IPS-18c (cell line): ENCODE data around the gene SAMD4B.

Source experiments
- H3K4me3 ChIP-seq: 2 replicates; pipeline ENCODE4 v1.7.0; 2013; ENCODE audit warnings: low read depth, mild to moderate bottlenecking, low read length, moderate library complexity; ENCODE audit not compliant: insufficient read depth
- H3K9me3 ChIP-seq: one replicate; pipeline ENCODE4 v1.6.1; 2013; ENCODE audit warnings: mild to moderate bottlenecking, low read length, moderate library complexity; ENCODE audit not compliant: control insufficient read depth, insufficient read depth

Gene SAMD4B, protein sequence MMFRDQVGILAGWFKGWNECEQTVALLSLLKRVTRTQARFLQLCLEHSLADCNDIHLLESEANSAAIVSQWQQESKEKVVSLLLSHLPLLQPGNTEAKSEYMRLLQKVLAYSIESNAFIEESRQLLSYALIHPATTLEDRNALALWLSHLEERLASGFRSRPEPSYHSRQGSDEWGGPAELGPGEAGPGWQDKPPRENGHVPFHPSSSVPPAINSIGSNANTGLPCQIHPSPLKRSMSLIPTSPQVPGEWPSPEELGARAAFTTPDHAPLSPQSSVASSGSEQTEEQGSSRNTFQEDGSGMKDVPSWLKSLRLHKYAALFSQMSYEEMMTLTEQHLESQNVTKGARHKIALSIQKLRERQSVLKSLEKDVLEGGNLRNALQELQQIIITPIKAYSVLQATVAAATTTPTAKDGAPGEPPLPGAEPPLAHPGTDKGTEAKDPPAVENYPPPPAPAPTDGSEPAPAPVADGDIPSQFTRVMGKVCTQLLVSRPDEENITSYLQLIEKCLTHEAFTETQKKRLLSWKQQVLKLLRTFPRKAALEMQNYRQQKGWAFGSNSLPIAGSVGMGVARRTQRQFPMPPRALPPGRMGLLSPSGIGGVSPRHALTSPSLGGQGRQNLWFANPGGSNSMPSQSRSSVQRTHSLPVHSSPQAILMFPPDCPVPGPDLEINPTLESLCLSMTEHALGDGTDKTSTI

DNA sequence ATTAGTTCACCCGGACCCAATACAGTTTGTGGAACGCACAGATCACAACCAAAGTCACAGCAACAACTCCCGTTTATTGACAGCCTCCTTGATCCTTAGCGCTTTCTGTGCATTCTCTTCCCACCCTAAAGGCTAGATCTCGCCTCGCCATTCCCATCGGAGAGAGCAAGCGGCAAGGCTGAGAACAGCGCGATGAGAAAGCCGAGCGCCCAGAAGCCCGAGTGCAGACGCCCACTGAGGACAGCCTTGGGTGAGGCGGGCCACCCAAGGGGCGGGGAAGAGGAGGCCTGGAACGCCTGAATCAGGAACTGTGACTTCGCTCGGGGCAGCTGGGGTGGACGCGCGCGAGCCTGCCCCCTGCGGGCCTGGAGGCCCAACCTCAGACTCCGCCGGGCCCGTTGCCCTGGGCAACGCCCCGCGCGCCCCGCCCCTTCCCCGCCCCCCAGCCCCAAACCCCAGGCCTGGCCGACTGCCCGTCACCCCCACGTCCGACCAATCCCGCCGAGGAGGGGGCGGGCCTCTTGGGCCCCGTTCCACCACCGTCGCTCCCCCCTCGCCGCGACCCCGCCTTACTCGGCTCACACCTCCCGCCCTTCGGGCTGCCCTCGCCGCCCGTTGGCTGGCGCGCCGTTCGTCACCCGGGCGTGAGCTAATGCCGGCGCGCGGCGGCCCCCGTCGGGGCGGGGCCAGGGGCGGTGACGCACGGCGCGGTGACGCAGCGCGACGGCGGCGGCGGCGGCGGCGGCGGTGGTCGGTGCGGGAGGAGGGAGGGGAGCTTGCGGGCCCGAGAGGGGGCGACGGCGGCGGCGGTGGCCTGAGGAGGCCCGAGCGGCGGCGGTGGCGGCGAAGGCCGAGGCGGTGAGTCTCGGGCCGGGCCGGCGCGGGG is at the start of gene SAMD4B:
Gene SAMD4B (plus strand): TSS at position 703 of the 886 bp plus-strand sequence. CDS start 14,473 bp downstream, outside the sequence.
- no peaks in the 10 kb centered on the region for H3K9me3 ChIP-seq
- peak within 1 kb of the TSS; percentile 97 for H3K4me3 ChIP-seq

DNA sequence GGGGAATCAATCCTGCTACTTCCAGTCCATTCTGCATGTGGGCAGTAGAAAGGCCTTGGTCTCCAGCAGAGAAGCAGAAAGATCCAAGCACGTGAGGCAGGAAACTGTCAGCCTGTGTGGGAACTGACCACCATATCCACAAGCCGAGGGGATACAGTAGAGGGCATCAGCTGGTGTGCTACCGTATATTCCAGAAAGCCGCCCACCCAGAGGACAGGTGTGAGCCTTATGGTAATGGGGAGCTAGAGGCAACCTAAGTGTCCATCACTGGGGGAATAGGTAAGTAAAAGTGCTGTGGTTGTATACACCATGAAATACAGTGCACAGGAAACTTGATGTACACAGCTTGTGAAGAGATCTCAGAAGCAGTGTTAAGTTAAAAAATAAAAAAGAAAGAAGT is 48.8 kb upstream of the SAMD4B start:
- Histone ChIP-seq H3K4me3 (no peak overlapping the region), H3K9me3 (no peaks in the 10 kb centered on the region)

DNA sequence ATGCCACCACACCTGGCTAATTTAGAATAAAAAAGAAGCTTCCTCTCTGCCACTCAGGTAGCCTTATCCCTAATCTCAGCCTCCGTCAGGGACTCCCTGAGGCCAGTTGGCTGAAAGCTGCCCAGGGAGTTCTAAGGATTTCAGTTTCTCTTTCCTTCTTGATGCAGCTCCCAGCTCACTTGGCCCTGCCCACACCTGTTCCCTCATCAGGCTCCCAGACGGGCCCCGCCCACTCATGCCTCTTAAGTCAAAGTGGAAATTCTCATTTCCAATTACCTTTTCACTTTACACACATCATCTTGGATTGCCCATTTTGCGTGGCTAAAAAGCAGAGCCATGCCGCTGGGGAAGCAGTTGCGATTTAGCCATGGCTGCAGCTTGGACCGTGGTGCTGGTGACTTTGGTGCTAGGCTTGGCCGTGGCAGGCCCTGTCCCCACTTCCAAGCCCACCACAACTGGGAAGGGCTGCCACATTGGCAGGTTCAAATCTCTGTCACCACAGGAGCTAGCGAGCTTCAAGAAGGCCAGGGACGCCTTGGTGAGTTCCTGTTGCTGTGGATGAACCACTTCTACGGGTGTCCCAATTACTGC is 46.1 kb upstream of the SAMD4B start, which contains the start of gene IFNL1:
Gene IFNL1 (plus strand): TSS at position 353 of the 591 bp plus-strand sequence. CDS start 15 bp downstream, at position 368.
- Histone ChIP-seq H3K4me3 (no peak within 1 kb of the TSS), H3K9me3 (no peaks in the 10 kb centered on the region)

DNA sequence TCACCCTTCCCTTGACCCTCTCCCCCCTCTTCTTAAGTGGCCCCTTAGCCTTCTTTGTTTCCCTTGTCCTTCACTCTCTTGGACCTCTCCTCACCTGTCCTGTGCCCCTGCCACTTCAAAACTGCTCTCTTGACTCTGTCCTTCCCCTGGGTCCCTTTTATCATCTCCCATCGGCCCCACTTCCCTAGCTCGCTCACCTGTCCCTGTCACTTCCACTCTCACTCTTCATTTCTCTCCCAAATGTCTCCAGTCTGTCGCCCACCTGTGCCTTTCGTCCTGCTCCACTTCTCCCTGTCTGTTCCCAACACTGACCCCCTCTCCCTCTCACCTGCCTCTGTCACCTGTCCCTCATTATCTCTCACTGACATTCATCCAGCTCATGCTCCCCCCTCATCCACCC is 45.3 kb upstream of the SAMD4B start:
- Histone ChIP-seq H3K9me3 (no peaks in the 10 kb centered on the region), H3K4me3 (no peak overlapping the region)

DNA sequence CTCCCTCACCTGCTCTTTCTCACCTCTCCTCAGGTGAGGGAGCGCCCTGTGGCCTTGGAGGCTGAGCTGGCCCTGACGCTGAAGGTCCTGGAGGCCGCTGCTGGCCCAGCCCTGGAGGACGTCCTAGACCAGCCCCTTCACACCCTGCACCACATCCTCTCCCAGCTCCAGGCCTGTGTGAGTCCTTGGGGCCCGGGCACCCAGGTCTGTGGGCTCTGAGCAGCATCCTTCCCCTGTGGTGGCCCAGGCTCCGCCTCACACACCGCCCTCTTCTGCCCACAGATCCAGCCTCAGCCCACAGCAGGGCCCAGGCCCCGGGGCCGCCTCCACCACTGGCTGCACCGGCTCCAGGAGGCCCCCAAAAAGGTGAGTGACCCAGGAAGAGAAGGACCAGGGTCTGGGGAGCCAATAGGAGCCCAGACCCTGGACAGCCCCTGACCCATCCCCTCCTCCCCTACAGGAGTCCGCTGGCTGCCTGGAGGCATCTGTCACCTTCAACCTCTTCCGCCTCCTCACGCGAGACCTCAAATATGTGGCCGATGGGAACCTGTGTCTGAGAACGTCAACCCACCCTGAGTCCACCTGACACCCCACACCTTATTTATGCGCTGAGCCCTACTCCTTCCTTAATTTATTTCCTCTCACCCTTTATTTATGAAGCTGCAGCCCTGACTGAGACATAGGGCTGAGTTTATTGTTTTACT is 44.1 kb upstream of the SAMD4B start:
- H3K9me3 ChIP-seq: no peaks in the 10 kb centered on the region
- no peak overlapping the region for H3K4me3 ChIP-seq

DNA sequence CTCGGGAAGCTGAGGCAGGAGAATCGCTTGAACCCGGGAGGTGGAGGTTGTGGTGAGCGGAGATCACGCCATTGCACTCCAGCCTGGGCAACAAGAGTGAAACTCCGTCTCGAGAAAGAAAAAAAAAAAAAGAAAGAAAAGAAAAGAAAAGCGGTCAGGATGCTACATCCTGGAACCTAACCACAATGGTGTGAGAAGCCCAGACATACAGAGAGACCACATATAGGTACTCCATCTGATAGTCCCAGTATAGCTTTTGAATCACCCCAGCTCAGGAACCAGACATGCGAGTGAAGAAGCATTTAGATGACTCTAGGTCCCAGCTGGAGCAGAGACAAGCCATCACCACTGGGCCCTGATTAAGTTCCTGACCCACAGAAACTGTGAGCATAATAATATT is 42.8 kb upstream of the SAMD4B start:
- Histone ChIP-seq H3K9me3 (no peaks in the 10 kb centered on the region), H3K4me3 (no peak overlapping the region)

DNA sequence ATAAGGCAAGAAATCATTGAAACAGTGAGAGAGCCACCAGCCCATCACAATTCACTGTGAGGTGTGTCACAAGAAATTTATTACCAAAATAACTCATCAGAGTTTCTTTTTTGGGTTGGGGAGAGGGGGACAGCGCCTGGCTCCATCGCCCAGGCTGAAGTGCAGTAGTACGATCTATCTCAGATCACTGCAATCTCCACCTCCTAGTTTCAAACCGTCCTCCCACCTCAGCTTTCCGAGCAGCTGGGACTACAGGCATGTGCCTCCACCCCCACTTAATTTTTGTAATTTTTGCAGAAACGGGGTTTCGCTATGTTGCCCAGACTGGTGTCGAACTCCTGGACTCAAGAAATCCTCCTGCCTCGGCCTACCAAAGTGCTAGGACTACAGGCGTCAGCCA is 42.4 kb upstream of the SAMD4B start:
- H3K4me3 ChIP-seq: no peak overlapping the region
- H3K9me3 ChIP-seq: no peaks in the 10 kb centered on the region

DNA sequence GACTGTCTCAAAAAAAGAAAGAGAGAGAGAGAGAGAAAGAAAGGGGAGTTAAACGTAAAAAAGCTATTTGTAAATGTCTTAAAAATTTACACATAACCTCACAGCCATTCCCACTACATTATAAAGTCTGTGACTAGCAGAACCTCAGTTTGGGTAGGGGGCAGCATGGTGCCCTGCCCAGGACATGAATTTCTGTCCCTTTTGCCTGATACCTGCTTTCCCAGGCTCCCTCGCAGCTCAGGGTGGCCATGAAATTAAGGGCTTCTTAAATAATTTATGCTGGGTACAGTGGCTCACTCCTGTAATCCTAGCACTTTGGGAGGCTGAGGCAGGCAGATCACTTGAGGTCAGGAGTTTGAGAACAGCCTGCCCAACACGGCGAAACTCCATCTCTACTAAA is 41.2 kb upstream of the SAMD4B start:
- no peak overlapping the region for H3K4me3 ChIP-seq
- H3K9me3 ChIP-seq: no peaks in the 10 kb centered on the region

DNA sequence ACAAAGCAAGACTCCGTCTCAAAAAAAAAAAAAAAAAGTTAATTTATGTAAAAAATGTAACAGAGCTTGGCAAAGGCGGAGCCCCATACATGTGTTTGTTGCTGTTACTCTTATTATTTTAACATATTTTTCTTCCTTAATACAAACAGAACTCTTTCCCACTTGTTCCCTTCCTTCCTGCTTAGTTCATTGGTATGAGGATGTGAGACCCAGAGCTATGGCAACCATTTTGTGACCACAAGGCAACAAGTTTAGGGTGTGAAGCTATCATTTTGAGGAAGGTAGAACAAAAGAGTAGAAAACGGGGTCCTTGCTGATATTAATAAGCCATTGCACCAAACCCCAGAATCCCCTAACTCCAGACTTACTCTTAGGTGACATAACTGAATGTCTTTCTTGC is 40.7 kb upstream of the SAMD4B start:
- H3K4me3 ChIP-seq: no peak overlapping the region

DNA sequence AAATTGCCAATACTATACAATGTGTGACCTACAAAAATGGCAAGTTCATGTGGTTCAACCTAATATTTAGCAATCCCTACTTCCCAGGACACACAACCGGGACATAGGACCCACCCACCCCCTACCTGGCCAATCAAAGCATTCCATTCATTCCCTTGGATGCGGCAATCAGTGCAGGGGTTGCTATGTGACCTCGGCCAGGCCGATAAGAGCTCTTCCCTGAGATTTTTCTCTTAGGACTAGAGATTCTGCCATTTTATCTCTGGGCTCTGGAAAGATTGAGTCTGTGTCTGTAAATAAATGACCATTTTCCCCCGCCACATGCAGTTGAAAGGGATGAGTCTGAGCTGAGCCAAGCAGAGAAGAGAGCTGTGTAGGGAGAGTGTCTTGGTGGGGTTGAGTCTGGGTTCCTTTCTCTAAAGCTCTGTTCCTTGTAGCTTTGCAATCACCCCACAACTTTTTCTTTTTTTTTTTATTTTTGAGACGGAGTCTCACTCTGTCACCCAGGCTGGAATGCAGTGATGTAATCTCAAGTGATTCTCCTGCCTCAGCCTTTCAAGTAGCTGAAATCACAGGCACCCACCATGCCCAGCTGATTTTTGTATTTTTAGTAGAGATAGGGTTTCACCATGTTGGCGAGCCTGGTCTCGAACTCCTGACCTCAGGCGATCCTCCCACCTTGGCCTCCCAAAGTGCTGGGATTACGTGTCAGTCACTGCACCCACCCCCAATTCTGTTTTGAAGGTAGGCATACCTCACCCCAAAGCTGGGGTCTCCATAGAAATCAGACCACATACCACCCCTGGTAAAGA is 38.6 kb upstream of the SAMD4B start:
- no peak overlapping the region for H3K4me3 ChIP-seq

More for the DNA sequence above, 40.7 kb upstream of the SAMD4B start:
- no peaks in the 10 kb centered on the region for H3K9me3 ChIP-seq

DNA sequence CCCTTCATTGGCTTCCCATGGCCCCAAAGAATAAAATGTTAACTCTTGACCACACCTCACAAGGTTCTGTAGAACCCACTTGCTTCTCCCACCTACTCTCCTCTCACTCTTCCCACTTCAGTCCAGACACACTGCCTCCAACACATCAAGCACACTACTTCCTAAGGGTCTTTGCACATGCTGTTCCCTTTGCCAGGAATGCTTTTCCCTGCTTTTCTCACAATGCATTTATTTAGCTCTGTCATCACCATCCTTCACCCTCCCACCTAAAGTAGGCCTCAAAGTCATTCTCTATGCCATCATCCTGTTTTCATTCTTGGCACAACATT is 38.1 kb upstream of the SAMD4B start:
- Histone ChIP-seq H3K4me3 (no peak overlapping the region), H3K9me3 (no peaks in the 10 kb centered on the region)

More for the DNA sequence above, 38.6 kb upstream of the SAMD4B start:
- no peaks in the 10 kb centered on the region for H3K9me3 ChIP-seq

DNA sequence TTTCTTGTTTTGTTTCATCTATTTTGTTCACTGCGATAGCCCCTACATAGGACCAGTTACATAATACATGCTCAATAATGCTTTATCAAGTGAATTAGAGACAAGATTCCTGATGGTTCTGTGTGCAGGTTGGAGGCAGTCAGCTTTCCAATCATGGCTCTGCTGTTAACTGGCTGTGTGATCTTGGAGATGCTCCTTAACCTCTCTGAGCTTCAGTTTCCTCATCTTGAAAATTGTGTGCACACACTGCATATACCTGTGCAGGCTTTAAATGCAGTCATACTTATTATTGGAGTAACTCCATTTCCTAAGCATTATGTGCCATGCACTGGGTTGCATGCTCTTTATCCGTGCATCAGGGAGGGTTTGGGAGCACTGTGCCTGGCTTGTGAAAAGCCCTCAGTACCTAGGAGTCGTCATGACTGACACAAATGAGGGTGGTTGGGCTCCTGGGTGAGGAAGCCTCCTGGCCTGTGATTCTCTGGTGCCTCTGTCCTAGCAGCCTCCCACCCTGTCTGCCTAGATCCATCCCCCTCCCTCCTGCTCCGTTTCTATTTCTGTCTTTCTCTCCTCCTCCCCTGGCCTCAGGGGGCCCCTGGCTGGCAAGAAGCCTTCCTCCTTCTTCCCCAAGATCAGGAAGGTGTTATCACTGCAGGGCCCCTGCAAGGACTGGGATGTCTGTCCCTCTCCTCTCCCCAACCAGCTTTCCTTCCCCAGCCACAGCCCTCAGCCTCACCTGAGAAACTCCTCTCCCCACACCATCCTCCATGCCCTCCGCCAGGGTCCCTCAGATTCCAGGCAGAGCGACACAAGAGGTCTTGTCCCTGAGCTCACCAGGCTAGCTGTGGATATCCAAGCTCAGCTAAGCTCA is 37.3 kb upstream of the SAMD4B start:
- Histone ChIP-seq H3K9me3 (no peaks in the 10 kb centered on the region), H3K4me3 (no peak overlapping the region)

DNA sequence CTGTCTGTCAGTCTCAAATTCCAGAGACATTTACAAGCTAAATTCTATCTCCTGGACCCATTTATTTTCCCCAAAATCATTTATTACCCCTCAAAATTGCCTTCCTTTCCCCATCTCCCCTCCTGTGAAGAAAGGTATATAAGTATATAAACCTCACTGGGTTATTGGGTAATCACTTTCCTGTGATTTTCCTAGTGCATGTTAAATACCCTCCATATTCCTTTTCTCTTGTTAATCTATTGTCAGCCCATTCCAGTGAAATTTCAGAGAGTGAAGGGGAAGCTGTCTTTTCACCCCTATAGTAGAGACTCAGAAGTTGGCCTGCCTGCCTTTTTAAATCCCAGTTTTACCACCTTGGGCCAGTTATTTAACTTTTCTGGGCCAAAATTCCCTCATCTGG is 36.1 kb upstream of the SAMD4B start:
- no peak overlapping the region for H3K4me3 ChIP-seq
- no peaks in the 10 kb centered on the region for H3K9me3 ChIP-seq

DNA sequence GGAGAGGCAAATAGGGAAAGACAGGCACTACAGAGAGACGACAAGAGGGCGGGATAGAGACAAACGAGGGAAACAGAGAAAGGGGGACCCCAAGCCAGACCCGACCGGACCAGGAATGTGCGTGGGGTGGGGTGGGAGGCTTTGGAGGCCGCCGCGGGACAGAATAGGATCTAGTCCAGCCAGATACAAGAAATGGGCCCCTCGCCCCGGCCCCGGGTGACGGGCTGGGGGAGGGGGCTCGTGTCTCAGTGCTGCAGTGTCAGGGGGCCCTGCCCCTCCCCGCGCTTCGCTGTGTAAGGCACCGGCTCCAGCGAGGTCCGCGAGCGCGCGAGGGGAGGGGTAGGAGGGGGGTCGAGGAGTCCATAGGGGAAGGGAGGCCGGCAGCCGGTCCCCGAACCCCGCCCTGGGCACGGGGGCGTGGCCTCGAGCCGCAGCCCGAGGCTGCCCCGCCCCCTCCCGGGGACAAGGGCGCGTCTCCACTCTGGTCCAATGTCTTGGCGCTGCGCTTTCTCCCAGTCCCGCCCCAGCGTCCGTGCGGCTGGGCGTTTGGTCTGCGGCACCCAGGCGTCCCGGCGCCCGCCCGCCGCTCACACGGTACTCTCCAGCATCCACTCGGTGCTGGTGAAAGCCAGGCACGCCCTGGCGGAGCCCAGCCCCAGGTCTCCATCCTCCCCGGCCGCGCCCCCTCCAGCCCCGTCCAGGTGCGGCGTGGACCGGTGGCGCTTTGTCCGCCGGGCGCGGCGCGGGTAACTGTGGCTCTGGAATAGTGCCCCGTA is 35.0 kb upstream of the SAMD4B start:
- Histone ChIP-seq H3K9me3 (no peaks in the 10 kb centered on the region), H3K4me3 (peak overlapping the region; percentile 74)
